ENCODE results near the gene COL13A1.

Gene COL13A1

DNA sequence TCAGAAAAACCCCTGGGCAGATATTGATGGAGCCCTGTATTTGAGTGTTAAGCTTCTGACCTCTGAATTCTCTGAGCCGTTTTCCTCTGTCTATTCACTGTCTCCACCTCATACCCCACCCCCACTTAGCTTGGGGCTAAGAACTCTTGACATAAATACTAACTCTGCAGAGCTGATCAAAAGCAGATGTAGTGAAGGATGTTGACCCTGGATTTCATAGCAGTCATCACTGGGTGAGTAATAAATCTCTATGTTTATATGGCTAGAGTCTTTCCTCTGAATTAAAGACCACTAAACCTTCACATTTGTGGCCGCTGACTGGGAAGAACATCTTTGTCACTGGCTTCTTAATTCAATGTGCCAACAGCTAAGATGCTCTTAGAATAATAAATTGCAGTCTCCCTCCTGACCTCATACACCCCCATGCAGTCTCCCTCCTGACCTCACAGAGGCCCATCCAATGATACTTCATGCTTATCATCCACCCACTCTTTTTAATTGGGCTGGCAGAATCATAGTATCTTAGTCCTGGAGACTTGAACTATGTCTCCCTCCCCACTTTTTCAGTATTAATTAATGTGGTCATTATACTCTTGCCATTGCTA lies 172.9 kb downstream of the COL13A1 start:
- no peak for DNase-seq

DNA sequence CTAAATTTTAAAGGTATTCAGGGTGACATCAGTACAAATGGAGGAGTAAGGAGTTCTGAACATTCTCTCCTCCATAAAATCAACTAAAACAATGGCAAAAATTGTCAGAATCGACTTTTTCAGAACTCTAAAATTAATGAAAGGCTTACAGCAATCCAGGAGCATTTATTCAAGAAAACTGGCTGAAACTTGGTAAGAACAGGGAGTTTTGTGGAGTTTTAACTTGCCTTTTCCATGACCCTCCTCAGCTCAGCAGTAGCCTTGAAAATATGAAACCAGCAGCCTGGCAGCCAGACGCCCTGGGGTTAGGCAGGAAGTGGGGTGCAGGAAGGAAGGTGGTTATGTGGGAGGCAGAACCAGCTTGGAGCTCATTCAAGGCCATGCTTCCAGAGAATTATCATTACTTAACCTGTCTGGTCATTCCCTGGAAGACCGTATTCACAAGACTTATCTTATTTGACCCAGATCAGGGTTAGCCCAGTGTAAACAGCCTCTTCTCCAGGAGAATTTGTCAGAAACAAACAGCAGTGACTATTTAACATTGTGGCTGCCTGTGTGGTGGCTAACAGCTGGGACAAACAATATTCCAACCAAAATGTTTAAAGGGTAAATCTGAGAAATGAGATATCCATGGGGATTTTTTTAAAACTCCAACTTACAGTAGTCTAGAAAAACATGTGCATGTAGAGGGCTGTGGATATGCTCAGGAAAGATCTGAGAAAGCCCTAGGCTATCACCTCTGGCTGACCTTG lies 175.3 kb downstream of the COL13A1 start:
- DNase-seq, result no peak

DNA sequence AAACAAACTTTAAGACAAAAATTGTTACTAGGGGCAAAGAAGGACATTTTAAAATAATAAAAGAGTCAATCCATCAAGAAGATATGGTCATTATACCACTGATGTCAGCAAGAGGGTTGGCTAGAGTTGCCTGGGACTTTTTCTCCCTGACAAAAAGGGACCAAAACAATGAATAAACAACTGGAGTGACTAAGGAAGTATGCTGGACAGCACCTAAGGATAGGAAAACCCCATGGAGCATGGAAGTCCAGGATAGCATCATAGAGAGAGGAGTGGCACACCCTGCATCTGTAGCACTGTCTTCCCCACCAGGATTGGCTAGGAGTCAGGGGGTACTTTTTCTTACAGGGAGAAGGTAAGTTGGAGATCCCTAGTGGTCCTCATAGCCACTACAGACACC lies 177.5 kb downstream of the COL13A1 start:
- no peak for DNase-seq

DNA sequence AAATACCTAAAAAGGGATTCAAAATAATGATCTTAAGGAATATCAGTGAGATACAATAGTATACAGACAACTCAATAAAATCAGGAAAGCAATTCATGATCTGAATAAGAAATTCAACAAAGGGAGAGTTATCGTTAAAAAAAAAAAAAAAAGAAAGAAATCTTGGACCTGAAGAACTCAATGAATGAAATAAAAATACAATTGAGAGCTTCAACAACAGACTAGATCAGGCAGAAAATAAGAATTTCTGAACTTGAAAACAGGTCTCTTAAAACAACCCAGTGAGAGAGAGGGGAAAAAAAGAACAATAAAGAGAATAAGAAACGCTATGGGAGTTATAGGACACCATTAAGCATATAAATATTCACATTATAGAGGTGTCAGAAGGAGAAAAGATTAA lies 179.0 kb downstream of the COL13A1 start:
- no peak for DNase-seq

DNA sequence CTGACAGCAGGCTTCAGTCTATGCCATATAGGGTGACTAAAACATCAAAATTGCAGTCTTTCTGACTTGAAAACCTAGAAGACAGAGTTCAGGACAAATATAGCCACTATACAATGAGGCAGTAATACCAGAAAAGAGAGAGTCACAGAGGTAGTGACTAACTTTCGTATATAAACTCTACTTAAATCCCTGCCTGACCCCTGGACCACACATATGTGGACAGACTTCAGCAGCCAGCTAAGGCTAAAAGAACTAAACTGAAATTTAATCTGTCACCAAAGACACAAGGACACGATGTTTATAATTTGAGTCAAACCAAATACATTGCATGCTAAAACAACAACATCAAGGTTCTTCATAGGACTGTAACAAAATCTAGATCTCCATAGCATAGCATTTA lies 186.4 kb downstream of the COL13A1 start:
- no peak for DNase-seq

DNA sequence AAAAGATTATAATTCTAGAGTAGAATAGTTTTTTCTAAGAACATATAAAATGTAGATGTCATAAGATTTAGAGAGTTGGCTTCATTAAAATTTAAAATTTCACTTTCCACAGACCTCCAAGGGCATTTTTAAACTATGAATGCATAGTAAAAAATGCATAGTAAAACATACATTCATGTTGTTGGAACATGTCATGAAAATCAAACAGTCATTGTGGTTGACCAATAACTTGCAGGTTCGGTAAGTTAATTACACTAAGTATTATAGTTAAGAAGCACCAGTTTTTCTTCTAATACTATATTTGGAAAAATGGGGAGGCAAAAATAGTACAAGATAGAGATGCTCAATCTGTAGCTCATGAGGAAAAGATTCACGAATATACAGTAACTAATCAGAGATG lies 189.4 kb downstream of the COL13A1 start:
- no peak for DNase-seq

DNA sequence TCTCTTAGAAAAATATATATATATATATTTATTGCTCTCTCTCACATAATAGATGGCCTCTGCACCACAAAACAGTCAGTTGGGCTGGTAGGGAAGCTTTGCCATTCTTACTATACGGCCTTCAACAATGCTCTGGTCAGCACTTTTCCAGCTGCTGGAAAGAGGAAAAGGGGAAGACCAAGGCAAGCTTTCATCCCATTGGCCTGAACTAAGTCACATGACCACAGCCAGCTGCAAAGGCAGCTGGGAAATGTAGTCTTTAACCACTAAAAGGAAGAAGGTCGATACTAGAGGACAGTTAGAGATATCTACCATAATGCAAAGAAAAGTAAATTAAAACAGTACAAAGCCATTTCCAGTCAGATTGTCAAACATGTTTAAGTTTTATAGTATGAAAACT lies 192.6 kb downstream of the COL13A1 start:
- DNase-seq, result no peak

DNA sequence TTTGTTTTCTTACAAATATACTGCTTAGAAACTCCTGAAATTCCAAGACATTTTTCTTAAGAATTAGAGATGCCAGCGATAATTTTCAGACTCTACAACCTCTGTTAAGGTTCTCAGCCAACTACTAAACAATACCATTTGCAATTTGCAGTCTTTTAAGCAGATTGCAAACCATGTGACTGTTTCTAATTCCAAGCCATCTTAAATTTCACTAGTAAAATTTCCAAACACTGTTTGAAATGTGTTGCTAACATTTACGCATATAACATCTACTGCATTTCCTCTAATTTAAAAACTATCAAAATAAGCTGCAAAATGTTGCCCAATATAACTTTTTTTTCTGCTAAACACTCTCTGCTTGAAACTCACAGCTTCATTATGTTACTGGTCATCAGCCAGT lies 194.9 kb downstream of the COL13A1 start:
- no peak for DNase-seq

DNA sequence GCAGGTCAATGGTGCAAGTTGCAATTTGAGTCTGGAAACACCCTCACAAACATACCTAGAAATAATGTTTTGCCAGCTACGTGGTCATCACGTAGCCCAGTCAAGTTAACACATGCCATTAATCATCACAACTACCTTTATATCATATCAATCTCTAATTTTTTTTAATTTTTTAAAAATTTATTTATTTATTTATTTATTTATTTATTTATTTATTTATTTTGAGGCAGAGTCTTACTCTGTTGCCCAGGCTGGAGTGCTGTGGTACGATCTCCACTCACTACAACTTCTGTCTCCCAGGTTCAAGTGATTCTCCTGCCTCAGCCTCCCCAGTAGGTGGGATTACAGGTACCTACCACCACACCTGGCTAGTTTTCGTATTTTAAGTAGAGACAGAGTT lies 198.6 kb downstream of the COL13A1 start:
- DNase-seq, result no peak

DNA sequence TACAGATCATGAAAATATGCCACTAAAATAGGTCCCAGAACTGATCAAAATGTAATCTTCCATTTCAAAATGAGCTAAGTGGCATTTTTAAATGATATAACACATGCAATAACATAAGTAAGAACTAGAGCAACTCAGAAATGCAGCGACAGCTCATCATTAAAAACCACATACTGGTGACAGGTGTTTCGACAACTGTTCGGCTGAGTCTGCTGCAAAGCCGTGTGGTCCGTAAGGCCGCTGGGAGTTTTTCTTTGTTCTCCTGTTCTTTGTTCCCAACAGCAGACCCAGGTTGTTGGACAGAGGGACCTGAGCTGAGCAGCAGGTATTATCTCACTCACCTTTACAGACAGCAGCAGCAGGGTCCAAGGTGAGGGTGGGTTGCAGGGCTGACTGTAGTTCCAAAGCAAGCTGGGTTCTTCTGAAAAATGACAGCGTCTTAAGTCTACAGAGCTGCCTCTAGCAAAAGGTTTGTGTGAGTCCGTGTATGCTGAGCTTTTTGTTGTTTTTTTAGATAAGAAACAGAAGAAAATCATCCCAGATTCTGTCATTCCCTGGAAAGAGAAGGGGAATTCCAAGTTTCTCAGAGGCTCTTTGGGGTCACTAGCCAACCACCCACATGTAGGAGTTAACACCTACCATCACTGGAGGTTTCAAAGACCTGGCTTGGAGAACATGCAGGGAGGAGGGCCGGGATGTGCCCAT lies 205.6 kb downstream of the COL13A1 start:
- DNase-seq, result no peak
